GM18517 (cell line): ENCODE results near the gene SI.
"Not testable (repeated sequence)": the region's sequence is repeated elsewhere in the genome, so short reads cannot be mapped to it uniquely, and the experiment has no call there.

Source experiments
- ATAC-seq: cut with Tn5 transposase; IDR thresholded peaks from one replicate; pipeline ENCODE4 v1.9.1; 2021; ENCODE audit warnings: mild to moderate bottlenecking, moderate library complexity; ENCODE audit not compliant: unreplicated experiment

SI gene

DNA sequence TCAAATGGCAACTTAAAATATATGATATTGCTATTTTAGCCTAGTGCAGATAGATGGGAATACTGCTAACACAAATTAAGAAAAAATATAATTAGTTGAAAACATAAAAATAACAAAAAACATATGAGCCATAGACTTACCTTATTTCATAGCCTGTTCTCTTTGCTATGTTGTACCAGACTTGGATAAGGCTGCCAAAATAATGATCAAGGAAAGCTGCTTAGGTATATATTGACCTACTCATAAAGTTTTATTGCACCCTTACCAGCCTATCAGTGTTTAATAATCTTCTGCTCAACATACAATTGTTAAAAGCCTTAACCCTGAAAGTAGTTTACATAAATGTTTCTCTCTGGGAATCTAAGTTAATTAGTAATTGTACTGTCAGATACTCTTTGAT is at the start of gene SI:
Gene SI (minus strand): TSS at position 204 of the 400 bp plus-strand sequence. CDS start 2,484 bp downstream, outside the sequence.
- no peak for ATAC-seq

DNA sequence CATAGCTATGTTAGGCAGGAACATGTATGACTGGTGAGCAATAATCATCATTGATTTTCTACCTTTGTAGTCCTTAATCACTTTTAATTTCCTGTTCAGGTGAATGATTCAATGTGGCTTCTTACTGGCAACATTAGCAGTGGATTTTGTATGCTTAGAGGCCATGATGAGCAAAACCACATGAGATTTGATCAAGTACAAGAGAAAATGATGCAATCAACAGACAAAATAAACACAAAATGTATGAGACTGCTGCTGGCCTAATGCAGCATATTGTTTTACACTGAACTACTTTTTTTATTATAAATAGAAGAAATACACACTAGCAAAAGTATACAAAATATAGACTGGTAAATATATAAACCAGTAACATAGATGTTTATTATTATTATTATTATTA is 47.5 kb upstream of the SI start:
- no peak for ATAC-seq

DNA sequence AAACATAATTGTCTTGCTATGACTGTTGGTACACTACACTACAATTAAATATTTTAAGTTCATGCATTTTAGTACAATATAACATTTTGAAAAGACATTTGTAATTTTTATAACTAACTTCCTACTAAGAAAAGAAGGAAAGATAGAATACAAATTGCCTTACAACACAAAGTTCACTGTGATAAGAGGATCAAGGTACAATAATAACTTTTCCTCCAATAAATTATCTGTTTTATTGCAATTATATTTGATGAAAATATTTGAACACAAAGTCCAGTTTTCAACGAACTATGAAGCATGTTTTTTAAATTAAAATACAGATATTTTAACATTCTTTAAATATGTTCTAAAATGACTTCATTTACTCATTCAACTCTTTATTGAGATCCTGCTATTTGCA is 33.1 kb upstream of the SI start:
- no peak for ATAC-seq

DNA sequence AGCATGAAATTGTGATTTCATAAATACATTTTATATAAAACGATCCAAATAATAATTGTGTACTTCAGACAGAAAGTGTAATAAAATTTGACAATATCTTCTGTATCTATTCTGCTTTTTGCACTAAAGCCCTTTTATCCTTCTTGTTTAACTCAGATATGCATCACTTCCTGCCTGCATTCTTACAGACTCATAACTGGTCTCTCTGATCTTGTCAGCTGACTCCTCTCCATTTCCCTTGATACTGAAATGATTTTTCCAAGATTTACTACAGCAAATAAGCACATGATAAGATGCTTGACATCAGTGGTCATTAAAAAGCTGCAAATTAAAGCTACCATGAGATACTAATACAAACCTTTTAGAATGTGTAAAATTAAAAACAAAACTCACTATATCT is 25.3 kb upstream of the SI start:
- no peak for ATAC-seq

DNA sequence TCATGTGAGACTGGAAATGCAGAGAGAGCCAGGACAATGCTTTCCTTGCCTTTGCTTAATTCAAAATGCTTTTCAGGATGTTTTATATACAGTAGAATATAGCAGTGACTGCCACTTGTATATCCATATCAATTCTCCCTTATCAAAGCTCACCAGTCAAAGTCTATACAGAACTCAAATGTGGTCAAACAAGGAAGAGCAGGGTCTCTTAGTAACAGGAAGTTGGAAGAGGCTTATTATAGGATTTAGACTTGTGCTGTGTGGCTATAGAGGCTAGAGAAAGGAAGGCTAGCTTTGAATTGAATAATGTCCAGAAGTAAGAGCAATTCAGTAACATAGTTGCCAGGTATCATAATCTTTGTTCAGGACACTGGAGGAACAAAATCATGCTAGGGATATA is 4.4 kb upstream of the SI start:
- no peak for ATAC-seq

DNA sequence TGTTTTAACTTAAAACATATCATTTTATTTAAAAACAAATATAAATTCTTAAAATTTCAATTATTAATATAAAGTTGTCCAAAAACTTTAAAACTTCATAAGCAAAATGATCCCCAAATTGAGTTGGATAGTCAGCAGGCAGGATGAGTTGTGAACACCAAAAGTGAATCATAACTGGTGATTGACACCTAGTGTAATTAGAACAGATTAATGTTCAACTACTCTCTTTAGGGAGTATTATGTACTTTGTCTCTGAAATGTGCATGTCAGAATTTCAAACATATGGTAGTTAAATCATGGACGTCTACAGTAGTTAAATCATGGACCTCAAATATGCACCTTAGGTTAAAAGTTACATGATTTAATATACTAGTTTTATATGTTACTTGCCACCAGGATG is 2.9 kb upstream of the SI start:
- ATAC-seq = no peak

DNA sequence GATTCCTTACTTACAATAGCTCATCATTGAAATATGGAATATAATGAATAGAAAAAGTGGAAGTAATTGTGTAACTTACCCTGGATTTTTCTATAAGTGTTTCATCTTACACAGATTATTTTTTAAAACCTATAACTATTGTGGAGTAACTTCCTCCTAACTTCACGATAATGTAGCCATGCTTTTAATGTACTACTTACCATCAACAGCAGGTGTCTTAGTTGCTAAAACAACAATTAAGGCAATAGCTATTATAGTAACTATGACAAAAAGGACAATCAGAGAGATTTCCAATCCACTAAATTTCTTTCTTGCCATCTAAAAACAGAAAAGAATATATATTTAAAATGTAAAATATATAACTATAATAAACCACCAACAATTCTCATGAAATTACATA is 2.6 kb downstream of the SI start:
- ATAC-seq = no peak

DNA sequence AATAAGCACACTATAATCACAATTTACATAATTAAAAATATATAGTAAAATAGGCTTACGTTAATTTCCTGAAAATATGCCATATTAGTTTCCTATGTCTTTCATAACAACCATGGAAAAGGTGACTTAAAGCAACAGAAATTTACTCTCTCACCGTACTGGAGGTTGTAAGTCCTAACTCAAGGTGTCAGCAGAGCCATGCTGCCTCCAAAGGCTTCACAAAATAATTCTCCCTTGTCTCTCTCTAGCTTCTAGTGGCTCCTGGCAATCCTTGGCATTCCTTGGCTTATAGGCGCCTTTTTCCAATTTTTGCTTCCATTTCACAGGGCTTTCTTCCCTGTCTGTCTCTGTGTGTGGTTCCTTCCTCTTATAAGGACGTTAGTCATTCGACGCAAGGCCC is 7.6 kb downstream of the SI start:
- ATAC-seq = no peak

DNA sequence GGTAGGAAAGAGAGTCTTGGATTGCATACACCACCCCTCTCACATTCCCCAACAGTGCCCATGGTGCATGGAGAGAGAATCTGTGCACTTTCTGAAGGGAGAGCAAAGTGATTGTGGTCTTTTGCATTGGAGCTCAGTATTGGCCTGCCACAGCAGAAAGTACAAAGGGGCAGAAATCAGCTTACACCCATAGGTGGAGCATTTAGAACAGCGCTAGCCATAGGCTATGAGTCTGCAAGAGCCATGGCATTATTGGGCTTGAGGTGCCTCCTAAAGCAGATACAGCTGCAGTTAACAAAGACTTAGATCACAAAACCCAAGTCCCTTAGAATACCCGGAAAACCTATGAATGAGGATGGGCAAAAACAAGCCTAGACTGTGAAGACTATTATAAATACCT is 21.8 kb downstream of the SI start:
- no peak for ATAC-seq

DNA sequence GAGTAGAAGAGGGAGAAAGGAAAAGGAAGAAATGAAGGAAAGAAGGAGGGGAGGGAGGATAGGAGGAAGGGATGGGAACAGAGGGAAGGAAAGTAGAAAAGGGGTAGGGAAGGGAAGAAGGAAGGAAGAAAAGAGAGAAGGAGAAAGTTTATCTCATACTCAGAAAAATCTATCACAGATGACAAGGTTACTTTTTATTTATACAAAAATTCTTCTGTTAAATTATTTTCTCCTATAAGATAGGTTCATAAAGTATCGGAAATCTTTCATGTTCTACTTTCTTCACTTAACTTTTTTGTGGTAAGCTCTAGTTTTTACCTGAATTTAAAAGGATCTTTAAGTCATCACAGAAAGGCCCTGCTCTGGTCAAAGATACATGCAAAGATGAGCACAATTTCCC is 38.1 kb downstream of the SI start:
- no peak for ATAC-seq

DNA sequence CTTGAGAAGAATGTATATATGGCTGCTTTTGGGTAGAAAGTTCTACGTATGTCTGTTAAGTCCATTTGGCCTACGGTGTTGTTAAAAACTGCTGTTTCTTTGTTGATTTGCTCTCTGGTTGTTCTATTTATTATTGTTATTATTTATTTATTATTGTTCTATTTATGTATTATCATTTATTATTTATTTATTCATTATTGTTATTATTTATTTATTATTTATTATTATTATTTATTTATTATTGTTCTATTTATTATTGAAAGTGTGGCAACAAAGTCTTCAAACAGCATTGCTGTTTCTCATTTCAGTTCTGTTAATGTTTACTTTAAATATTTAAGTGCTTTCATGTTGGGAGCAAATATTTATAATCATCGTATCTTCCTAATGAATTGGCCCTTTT is 66.7 kb downstream of the SI start:
- no peak for ATAC-seq

DNA sequence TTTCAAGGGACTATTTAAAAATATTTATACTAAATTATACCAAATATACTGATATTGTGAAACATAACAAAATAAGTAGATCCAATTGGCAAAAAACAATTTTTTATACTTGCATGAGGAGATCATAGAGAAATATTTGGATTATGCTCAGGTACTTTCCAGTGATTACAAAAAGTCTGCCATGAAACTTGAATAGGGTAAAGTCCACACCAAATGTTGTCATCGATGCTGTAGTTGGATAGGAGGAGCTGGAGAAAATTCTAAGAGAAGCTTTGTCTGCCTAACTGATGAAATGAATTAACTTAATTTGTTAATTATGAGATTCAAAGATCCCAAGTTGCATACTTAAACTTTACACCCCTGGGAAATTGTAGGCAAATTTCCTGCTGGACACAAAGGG is 93.3 kb downstream of the SI start:
- ATAC-seq = no peak

DNA sequence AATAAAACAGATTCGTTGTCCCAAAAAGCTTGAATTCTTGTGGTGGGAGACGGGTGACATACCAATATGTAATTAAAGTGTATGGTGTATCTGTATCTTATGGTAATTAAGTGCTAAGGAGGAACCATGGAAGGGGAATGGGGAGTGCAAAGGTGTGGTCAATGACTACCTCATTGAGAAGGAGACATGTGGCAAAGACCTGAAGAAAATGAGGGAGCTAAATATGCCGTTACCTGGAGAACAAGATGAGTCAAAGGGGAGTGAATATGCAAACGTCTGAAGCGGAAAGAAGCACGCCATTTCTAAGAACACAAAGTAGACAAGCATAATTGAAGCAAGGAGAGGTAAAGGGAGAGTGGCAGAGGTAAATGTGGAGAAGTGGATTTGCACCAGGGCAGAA is 115.7 kb downstream of the SI start:
- ATAC-seq = no peak

DNA sequence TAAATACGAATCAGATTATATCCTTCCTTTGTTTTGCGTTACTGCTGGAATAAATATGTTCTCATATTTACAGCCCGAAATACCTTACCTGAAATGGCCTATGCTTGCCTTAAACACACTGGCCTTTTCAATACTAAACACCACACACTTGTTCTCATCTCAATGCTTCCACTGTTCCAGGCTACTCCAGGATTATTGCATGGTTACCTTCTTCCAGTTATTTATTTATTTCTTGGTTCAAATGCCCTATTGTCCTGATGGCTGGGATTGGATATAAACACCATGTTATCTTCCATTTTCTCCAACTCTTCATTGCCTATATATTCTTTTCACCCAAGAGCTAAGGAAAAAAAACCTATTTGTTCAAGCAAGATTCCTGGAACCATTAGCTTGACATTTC is 125.3 kb downstream of the SI start:
- ATAC-seq = no peak

DNA sequence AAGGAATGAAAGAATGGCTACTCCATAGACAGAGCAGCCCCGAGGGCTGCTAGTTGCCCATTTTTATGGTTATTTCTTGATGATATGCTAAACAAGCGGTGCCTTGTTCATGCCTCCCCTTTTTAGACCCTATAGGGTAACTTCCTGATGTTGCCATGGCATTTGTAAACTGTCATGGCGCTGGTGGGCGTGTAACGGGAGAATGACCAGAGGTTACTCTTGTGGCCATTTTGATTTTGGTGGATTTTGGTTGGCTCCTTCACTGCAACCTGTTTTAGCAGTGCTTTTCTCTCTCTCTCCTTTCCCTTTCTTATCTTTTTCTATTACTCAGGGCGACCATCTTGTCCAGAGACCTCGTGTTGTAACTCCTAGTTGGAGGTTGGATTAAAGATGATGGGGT is 126.9 kb downstream of the SI start:
- not testable (repeated sequence) for ATAC-seq

DNA sequence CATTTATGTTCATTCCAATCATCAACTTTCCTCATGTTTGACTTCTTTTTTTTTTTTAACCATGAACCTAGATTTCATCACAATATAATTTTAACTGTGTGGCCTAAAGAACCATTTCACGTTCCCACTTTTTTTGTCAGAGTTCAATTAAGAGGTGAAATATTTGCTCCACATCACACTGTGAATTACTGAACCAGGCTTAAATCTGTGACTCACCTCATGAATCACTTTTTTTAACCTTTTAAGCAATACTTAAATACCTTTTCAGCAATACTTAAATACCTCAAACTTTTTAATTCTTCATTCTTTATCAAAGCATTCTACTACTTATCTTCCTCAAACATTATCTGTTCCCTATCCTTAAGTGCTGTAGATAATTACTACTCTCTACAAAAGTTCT is 137.6 kb downstream of the SI start:
- no peak for ATAC-seq

DNA sequence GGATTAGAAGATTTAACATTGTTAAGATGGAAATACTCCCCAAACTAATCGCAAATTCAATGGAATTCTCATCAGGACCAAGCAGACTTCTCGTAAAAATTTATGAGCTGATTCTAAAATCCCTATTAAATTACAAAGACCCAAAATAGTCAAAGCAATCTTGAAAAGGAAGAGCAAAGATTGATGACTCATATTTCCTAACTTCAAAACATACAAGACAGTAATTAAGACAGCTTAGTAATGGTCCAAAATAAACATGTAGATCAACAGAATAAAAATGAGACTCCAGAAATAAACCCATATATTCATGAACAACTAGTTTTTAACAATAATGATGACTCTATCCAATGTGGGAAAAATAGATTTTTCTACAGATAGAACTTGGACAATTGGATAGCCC is 148.7 kb downstream of the SI start:
- no peak for ATAC-seq
